Erythroblast (primary cell): ENCODE measurements around the gene HRH3.

Source experiments
- GATA1 ChIP-seq: IDR thresholded peaks from 2 replicates; pipeline ENCODE4 v1.6.1; 2011; ENCODE audit warnings: low read depth, mild to moderate bottlenecking, control low read depth, low read length, moderate library complexity
- POLR2A ChIP-seq: IDR thresholded peaks from 2 replicates; pipeline ENCODE4 v1.6.1; 2011; ENCODE audit warnings: mild to moderate bottlenecking, low read length

- TF ChIP-seq POLR2A, result no peak
- no peak for TF ChIP-seq GATA1
Observed at GRCh38 chr20:62210496-62210855, 9.6 kb downstream of the HRH3 start.
